ENCODE measurements around the gene LKAAEAR1.

Gene LKAAEAR1

DNA sequence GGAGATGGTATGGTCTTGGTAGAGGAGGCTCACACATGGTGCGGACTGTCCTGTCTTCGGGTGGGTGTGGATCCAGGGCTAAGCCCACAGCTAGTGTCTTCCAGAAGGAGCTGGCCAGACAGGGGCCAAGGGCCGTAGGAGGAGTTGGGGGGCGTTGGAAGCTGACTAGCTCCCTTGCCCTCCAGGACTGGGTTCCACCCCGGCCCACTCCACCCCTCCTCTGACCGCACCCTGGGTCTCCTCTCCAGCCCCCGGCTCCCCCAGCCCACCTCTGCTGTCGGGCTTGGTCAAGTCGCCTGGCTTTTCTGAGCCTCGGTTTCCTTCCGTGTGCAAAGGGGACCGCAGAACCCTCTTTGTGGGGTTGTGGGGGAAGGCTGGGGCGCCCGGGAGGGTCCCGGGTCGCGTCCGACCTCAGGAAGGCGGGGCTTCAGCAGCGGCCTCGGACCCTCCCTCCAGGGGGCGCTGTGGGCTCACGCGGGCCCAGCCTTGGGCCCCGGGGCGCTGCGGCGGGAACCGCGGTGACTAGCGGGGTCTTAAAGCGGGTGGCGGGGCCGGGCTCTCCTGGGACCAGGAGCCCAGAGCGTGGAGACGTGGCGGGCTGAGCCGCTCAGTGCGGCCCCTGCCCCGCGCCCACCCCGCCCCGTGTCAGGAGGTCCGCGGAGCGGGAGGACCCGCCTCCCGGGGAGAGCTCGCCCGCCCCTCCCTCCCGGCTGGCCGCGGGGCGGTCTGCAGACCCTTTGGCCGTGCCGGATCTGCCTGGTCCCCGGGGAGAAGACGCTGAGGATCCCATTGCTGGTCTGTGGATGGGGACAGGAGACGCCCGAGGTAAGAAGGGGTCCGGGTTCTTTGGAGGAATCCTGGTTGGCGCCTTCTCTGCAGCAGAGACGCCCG is 17.8 kb upstream of the LKAAEAR1 start:
- Histone ChIP-seq H3K9ac (ENCODE audit: low read depth, low read length) (no peak overlapping the region), H3K4me1 (ENCODE audit: control insufficient read depth, insufficient read depth, low read length) (no peaks in the 10 kb centered on the region), H3K9me3 (ENCODE audit: control insufficient read depth, insufficient read depth, low read length) (no peaks in the 10 kb centered on the region), H3K27me3 (ENCODE audit: control insufficient read depth, insufficient read depth, low read length) (peaks cover 32% of the 10 kb centered on the region), H3K4me3 (ENCODE audit: low read depth, low read length) (peak overlapping the region; percentile 64), H3K36me3 (ENCODE audit: control insufficient read depth, insufficient read depth, low read length) (no peaks in the 10 kb centered on the region), H3K27ac (ENCODE audit: low read depth, low read length) (no peak overlapping the region)

DNA sequence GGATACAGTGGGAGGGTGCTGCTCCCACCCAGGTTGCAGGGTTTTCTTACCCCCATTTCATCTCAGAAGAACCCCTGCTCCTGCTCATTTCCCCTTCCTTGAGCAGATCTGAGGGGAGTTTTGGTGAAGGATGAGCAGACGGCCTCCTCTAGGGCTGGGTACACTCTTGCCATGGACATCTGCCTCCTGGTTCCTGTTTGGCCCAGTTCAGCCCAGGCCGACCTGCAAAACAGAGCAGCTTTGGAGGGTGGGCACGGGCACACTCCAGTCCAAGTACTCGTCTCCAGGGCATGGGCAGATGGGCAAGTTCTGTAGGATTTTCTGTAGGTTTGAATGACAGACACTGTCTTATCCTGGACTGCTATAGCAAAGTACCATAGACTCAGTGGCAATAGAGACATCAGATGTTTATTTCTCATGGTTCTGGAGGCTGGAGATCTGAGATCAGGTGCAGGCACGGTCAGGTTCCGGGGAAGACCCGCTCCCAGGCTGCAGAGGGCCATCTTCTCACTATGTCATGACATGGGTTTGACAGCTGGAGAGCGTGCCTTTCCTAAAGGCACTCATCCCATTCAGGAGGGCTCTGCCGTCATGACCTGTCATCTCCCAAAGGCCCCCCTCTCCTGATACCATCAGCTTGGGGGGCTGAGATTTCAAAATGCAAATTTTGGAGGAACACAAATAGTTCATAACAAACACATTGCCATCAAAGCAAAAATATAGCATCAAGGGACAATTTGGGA is 16.9 kb upstream of the LKAAEAR1 start:
- H3K9me3 ChIP-seq (ENCODE audit: control insufficient read depth, insufficient read depth, low read length), result no peaks in the 10 kb centered on the region
- H3K9ac ChIP-seq (ENCODE audit: low read depth, low read length), result no peak overlapping the region
- no peaks in the 10 kb centered on the region for H3K36me3 ChIP-seq (ENCODE audit: control insufficient read depth, insufficient read depth, low read length)
- no peak overlapping the region for H3K4me3 ChIP-seq (ENCODE audit: low read depth, low read length)
- H3K27me3 ChIP-seq (ENCODE audit: control insufficient read depth, insufficient read depth, low read length), result peaks cover 32% of the 10 kb centered on the region
- H3K27ac ChIP-seq (ENCODE audit: low read depth, low read length), result no peak overlapping the region
- H3K4me1 ChIP-seq (ENCODE audit: control insufficient read depth, insufficient read depth, low read length), result no peaks in the 10 kb centered on the region

DNA sequence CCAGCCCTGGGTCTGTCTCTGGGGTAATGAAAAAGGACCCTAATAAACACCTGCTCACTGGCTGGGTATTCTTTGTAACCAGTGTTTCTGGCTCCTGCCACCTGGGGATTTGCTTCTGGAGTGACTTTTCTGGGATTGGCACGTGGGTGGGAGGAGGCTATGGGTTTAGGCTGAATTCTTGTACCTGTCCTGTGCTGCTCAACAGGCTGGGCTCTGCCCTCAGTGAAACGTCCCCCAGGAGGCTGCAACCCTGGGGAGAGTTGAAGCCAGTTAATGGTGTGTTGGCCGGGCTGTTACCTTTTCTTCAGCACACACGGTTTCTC is 16.3 kb upstream of the LKAAEAR1 start:
- no peaks in the 10 kb centered on the region for H3K4me1 ChIP-seq (ENCODE audit: control insufficient read depth, insufficient read depth, low read length)
- no peak overlapping the region for H3K27ac ChIP-seq (ENCODE audit: low read depth, low read length)
- H3K9ac ChIP-seq (ENCODE audit: low read depth, low read length), result no peak overlapping the region
- H3K36me3 ChIP-seq (ENCODE audit: control insufficient read depth, insufficient read depth, low read length), result no peaks in the 10 kb centered on the region
- H3K27me3 ChIP-seq (ENCODE audit: control insufficient read depth, insufficient read depth, low read length), result peaks cover 32% of the 10 kb centered on the region
- no peak overlapping the region for H3K4me3 ChIP-seq (ENCODE audit: low read depth, low read length)
- H3K9me3 ChIP-seq (ENCODE audit: control insufficient read depth, insufficient read depth, low read length), result no peaks in the 10 kb centered on the region

DNA sequence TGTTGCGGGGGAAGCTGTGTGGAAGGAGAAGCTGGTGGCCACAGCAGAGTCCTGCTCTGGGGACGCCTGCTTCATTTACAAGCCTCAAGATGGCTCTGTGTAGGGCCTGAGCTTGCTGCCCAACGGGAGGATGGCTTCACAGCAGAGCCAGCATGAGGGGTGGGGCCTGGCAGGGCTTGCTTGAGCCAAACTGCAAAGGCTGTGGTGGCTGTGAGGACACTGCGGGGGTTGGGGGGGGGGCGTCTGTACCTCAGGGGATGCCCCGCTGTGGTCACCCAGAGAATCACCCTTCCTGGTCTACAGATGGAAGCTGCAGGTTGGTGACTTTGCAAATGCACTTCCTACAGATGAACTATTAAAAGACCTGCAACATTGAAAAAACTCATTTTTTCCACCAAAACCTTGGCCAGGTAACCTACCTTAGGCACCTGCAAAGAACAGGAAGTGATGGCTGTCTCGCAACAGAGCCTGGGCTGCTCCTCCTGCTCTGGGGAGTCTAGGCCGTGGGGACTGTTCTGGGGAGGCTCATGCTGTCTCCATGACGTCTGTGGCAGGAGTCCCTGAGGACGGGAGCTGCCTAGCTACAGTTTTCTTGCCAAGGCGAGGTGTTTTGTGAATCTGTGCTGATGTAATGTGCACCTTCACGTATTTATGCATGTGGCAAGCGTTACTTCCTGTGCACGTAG is 15.8 kb upstream of the LKAAEAR1 start:
- H3K4me3 ChIP-seq (ENCODE audit: low read depth, low read length), result no peak overlapping the region
- no peak overlapping the region for H3K27ac ChIP-seq (ENCODE audit: low read depth, low read length)
- peaks cover 32% of the 10 kb centered on the region for H3K27me3 ChIP-seq (ENCODE audit: control insufficient read depth, insufficient read depth, low read length)
- no peaks in the 10 kb centered on the region for H3K9me3 ChIP-seq (ENCODE audit: control insufficient read depth, insufficient read depth, low read length)
- H3K4me1 ChIP-seq (ENCODE audit: control insufficient read depth, insufficient read depth, low read length), result no peaks in the 10 kb centered on the region
- no peaks in the 10 kb centered on the region for H3K36me3 ChIP-seq (ENCODE audit: control insufficient read depth, insufficient read depth, low read length)
- H3K9ac ChIP-seq (ENCODE audit: low read depth, low read length), result no peak overlapping the region

DNA sequence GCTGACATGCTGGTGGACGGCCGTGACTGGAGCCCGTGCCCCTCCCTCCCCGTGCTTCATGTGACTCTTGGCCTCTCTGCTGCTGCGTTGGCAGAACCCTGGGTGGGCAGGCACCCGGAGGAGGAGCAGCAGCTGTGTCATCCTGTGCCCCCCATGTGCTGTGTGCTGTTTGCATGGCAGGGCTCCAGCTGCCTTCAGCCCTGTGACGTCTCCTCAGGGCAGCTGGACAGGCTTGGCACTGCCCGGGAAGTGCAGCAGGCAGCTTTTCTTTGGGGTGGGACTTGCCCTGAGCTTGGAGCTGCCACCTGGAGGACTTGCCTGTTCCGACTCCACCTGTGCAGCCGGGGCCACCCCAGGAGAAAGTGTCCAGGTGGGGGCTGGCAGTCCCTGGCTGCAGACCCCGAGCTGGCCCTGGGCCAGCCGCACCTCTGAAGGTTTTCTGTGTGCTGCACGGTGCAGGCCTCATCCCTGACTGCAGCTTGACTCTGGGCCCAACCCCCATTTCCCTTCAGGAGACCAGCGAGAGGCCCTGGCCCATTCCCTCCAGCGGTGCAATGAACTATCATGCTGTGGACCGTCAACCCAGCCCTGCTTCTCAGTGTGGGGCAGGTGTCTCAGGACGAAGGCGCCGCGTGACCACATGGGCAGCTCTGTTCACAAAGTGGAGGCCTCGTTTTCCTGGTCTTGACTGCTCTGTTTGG is 15.0 kb upstream of the LKAAEAR1 start:
- Histone ChIP-seq H3K9me3 (ENCODE audit: control insufficient read depth, insufficient read depth, low read length) (no peaks in the 10 kb centered on the region), H3K4me1 (ENCODE audit: control insufficient read depth, insufficient read depth, low read length) (no peaks in the 10 kb centered on the region), H3K27me3 (ENCODE audit: control insufficient read depth, insufficient read depth, low read length) (peaks cover 32% of the 10 kb centered on the region), H3K36me3 (ENCODE audit: control insufficient read depth, insufficient read depth, low read length) (no peaks in the 10 kb centered on the region), H3K9ac (ENCODE audit: low read depth, low read length) (no peak overlapping the region), H3K4me3 (ENCODE audit: low read depth, low read length) (no peak overlapping the region), H3K27ac (ENCODE audit: low read depth, low read length) (no peak overlapping the region)

DNA sequence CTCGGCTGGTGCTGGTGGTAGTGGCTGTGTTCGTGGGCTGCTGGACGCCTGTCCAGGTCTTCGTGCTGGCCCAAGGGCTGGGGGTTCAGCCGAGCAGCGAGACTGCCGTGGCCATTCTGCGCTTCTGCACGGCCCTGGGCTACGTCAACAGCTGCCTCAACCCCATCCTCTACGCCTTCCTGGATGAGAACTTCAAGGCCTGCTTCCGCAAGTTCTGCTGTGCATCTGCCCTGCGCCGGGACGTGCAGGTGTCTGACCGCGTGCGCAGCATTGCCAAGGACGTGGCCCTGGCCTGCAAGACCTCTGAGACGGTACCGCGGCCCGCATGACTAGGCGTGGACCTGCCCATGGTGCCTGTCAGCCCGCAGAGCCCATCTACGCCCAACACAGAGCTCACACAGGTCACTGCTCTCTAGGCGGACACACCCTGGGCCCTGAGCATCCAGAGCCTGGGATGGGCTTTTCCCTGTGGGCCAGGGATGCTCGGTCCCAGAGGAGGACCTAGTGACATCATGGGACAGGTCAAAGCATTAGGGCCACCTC is 14.3 kb upstream of the LKAAEAR1 start:
- H3K4me3 ChIP-seq (ENCODE audit: low read depth, low read length), result no peak overlapping the region
- no peaks in the 10 kb centered on the region for H3K4me1 ChIP-seq (ENCODE audit: control insufficient read depth, insufficient read depth, low read length)
- H3K27me3 ChIP-seq (ENCODE audit: control insufficient read depth, insufficient read depth, low read length), result peaks cover 27% of the 10 kb centered on the region
- H3K36me3 ChIP-seq (ENCODE audit: control insufficient read depth, insufficient read depth, low read length), result no peaks in the 10 kb centered on the region
- H3K9me3 ChIP-seq (ENCODE audit: control insufficient read depth, insufficient read depth, low read length), result no peaks in the 10 kb centered on the region
- H3K9ac ChIP-seq (ENCODE audit: low read depth, low read length), result no peak overlapping the region
- no peak overlapping the region for H3K27ac ChIP-seq (ENCODE audit: low read depth, low read length)

DNA sequence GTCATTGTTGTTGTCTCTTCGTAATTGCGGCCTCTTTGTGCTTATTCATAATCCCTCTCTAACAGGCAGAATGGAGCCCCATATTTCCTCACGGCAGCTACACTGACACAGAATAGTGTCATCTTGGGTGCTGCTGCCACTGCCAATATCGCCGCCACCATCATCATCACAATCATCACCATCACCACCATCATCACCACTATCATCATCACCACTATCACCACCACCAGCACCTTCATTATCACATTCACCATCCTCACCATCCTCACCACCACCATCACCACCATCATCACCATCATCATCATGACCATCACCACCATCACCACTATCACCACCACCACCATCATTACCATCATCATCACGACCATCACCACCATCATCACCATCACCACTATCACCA is 12.3 kb upstream of the LKAAEAR1 start:
- Histone ChIP-seq H3K27me3 (ENCODE audit: control insufficient read depth, insufficient read depth, low read length) (peaks cover 18% of the 10 kb centered on the region), H3K27ac (ENCODE audit: low read depth, low read length) (no peak overlapping the region), H3K9me3 (ENCODE audit: control insufficient read depth, insufficient read depth, low read length) (no peaks in the 10 kb centered on the region), H3K4me3 (ENCODE audit: low read depth, low read length) (no peak overlapping the region), H3K4me1 (ENCODE audit: control insufficient read depth, insufficient read depth, low read length) (0 out of 2 replicates have a peak, but pooled peaks cover 4% of the 10 kb centered on the region), H3K36me3 (ENCODE audit: control insufficient read depth, insufficient read depth, low read length) (no peaks in the 10 kb centered on the region), H3K9ac (ENCODE audit: low read depth, low read length) (no peak overlapping the region)

DNA sequence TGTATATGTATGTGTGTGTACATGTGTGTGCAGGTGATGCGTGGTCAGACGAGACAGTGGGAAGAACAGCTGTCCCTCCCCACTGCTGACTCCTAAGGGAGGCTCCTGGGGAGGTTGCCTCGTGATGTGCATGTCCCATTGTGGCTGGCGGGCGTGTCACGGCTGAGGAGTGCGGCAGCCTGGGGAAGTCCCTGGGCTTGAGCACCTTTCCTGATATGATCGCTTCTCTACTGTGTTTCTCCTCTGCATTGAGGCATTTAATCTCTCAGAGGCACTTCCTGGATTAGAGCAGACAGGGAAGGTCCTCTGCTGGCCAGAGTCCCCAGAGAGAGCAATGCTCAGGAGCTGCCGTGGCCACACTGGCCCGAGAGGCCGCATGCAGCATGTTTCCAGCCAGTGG is 11.7 kb upstream of the LKAAEAR1 start:
- no peaks in the 10 kb centered on the region for H3K9me3 ChIP-seq (ENCODE audit: control insufficient read depth, insufficient read depth, low read length)

DNA sequence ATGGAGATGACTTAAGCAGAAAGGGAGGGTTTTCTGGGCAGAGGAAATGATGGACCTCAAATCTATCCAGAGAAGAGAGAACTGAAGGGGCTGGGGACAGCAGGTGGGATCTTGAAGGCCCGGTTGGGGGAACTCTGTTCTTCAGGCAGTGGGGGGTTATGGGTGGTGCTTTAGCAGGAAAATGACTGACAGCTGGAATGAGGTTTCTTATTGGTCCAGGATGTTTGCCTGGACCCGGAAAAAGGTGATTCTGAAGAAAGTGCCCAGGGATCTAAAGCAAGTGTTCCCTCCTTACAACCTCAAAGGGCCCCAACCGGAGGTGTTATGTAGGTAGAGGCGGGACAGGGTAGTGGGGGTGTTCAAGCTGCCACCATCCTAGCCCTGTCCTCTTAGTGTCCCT is 11.3 kb upstream of the LKAAEAR1 start:
- Histone ChIP-seq H3K36me3 (ENCODE audit: control insufficient read depth, insufficient read depth, low read length) (no peaks in the 10 kb centered on the region), H3K27ac (ENCODE audit: low read depth, low read length) (no peak overlapping the region), H3K9ac (ENCODE audit: low read depth, low read length) (no peak overlapping the region), H3K4me1 (ENCODE audit: control insufficient read depth, insufficient read depth, low read length) (0 out of 2 replicates have a peak, but pooled peaks cover 4% of the 10 kb centered on the region), H3K27me3 (ENCODE audit: control insufficient read depth, insufficient read depth, low read length) (peaks cover 7% of the 10 kb centered on the region), H3K9me3 (ENCODE audit: control insufficient read depth, insufficient read depth, low read length) (no peaks in the 10 kb centered on the region), H3K4me3 (ENCODE audit: low read depth, low read length) (no peak overlapping the region)

More for the DNA sequence above, 11.7 kb upstream of the LKAAEAR1 start:
- Histone ChIP-seq H3K36me3 (ENCODE audit: control insufficient read depth, insufficient read depth, low read length) (no peaks in the 10 kb centered on the region), H3K27ac (ENCODE audit: low read depth, low read length) (no peak overlapping the region), H3K4me3 (ENCODE audit: low read depth, low read length) (no peak overlapping the region), H3K27me3 (ENCODE audit: control insufficient read depth, insufficient read depth, low read length) (peaks cover 12% of the 10 kb centered on the region), H3K4me1 (ENCODE audit: control insufficient read depth, insufficient read depth, low read length) (0 out of 2 replicates have a peak, but pooled peaks cover 4% of the 10 kb centered on the region), H3K9ac (ENCODE audit: low read depth, low read length) (no peak overlapping the region)

DNA sequence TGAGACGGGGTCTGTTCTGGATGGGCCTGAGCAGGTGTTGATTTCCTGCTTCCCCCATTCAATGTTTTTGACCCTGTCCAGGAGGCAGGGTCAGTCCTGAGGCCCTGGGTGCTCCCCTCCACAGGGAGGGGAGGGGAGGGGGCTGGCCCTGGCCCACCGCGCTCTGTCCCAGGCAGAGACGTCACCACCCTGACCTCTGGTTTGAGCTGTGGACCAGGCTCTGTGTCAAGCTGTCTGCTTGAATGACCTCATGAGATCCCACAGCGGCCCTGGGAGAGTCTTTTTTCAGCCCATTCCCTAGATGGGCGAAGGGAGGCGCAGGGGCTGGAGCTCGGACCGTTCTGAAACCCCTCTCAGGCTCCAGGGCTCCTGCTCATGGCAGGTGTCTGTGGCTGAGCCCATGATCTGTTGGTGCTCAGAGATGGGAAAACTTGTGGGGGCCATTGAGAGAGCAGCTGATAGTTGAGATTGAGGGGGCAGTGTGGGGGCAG is 8.9 kb upstream of the LKAAEAR1 start:
- H3K4me1 ChIP-seq (ENCODE audit: control insufficient read depth, insufficient read depth, low read length), result 0 out of 2 replicates have a peak, but pooled peaks cover 4% of the 10 kb centered on the region
- H3K27ac ChIP-seq (ENCODE audit: low read depth, low read length), result no peak overlapping the region
- no peak overlapping the region for H3K4me3 ChIP-seq (ENCODE audit: low read depth, low read length)
- H3K27me3 ChIP-seq (ENCODE audit: control insufficient read depth, insufficient read depth, low read length), result peaks cover 3% of the 10 kb centered on the region; the same call in 1 of the 2 replicates
- H3K9me3 ChIP-seq (ENCODE audit: control insufficient read depth, insufficient read depth, low read length), result no peaks in the 10 kb centered on the region
- no peak overlapping the region for H3K9ac ChIP-seq (ENCODE audit: low read depth, low read length)
- no peaks in the 10 kb centered on the region for H3K36me3 ChIP-seq (ENCODE audit: control insufficient read depth, insufficient read depth, low read length)
